ENCODE results near the gene SALL4.

- TF ChIP-seq, protein P1, sequence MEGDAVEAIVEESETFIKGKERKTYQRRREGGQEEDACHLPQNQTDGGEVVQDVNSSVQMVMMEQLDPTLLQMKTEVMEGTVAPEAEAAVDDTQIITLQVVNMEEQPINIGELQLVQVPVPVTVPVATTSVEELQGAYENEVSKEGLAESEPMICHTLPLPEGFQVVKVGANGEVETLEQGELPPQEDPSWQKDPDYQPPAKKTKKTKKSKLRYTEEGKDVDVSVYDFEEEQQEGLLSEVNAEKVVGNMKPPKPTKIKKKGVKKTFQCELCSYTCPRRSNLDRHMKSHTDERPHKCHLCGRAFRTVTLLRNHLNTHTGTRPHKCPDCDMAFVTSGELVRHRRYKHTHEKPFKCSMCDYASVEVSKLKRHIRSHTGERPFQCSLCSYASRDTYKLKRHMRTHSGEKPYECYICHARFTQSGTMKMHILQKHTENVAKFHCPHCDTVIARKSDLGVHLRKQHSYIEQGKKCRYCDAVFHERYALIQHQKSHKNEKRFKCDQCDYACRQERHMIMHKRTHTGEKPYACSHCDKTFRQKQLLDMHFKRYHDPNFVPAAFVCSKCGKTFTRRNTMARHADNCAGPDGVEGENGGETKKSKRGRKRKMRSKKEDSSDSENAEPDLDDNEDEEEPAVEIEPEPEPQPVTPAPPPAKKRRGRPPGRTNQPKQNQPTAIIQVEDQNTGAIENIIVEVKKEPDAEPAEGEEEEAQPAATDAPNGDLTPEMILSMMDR (IDR thresholded peaks at IDR 0.05): no peak
- no peak for TF ChIP-seq POLR2A (IDR thresholded peaks at IDR 0.05)
These were observed 12.1 kb downstream of the SALL4 start for GRCh38 chr20:51790256-51790655.
